HG03103 (cell line): ENCODE measurements around the gene EFCAB6.

Experiments
- ATAC-seq: cut with Tn5 transposase; IDR thresholded peaks from one replicate; pipeline ENCODE4 v1.9.1; 2021; ENCODE audit warnings: low read depth; ENCODE audit not compliant: unreplicated experiment

The EFCAB6 gene

GRCh38 chr22:43754176-43754575 is 57.9 kb downstream of the EFCAB6 start:
- no peak for ATAC-seq

GRCh38 chr22:43753688-43754087 is 58.4 kb downstream of the EFCAB6 start:
- ATAC-seq: no peak

- ATAC-seq: no peak
Observed at GRCh38 chr22:43750751-43751150, 61.4 kb downstream of the EFCAB6 start.

GRCh38 chr22:43749473-43749872 is 62.6 kb downstream of the EFCAB6 start:
- no peak for ATAC-seq

GRCh38 chr22:43747877-43748276 is 64.2 kb downstream of the EFCAB6 start:
- no peak for ATAC-seq

GRCh38 chr22:43747058-43747457 is 65.0 kb downstream of the EFCAB6 start:
- ATAC-seq: no peak

GRCh38 chr22:43745783-43746356 is 66.2 kb downstream of the EFCAB6 start:
- ATAC-seq: no peak

- no peak for ATAC-seq
Observed at GRCh38 chr22:43745411-43745770, 66.7 kb downstream of the EFCAB6 start.

GRCh38 chr22:43744700-43745410 is 67.2 kb downstream of the EFCAB6 start:
- ATAC-seq: no peak

GRCh38 chr22:43743929-43744643 is 68.0 kb downstream of the EFCAB6 start:
- no peak for ATAC-seq

GRCh38 chr22:43743131-43743530 is 69.0 kb downstream of the EFCAB6 start:
- ATAC-seq: no peak

- no peak for ATAC-seq
Observed at GRCh38 chr22:43742154-43742950, 69.8 kb downstream of the EFCAB6 start.

- ATAC-seq: no peak
Observed at GRCh38 chr22:43740587-43741270, 71.4 kb downstream of the EFCAB6 start.

- no peak for ATAC-seq
Observed at GRCh38 chr22:43739851-43740379, 72.2 kb downstream of the EFCAB6 start.

- no peak for ATAC-seq
Observed at GRCh38 chr22:43737150-43737828, 74.8 kb downstream of the EFCAB6 start.

GRCh38 chr22:43736651-43737050 is 75.5 kb downstream of the EFCAB6 start:
- no peak for ATAC-seq

- ATAC-seq: no peak
Observed at GRCh38 chr22:43734370-43735150, 77.5 kb downstream of the EFCAB6 start.

- ATAC-seq: no peak
Observed at GRCh38 chr22:43733138-43733537, 79.0 kb downstream of the EFCAB6 start.

- ATAC-seq: no peak
Observed at GRCh38 chr22:43731988-43732387, 80.1 kb downstream of the EFCAB6 start.
